ENCODE results near the gene CYP24A1. TPM values are rescaled to one million over a fixed set of nuclear protein-coding genes. Genes with fewer than 3 reads are reported as not detected.

Gene CYP24A1
- total RNA-seq, 2 donors from 2014 or later, result not detected

DNA sequence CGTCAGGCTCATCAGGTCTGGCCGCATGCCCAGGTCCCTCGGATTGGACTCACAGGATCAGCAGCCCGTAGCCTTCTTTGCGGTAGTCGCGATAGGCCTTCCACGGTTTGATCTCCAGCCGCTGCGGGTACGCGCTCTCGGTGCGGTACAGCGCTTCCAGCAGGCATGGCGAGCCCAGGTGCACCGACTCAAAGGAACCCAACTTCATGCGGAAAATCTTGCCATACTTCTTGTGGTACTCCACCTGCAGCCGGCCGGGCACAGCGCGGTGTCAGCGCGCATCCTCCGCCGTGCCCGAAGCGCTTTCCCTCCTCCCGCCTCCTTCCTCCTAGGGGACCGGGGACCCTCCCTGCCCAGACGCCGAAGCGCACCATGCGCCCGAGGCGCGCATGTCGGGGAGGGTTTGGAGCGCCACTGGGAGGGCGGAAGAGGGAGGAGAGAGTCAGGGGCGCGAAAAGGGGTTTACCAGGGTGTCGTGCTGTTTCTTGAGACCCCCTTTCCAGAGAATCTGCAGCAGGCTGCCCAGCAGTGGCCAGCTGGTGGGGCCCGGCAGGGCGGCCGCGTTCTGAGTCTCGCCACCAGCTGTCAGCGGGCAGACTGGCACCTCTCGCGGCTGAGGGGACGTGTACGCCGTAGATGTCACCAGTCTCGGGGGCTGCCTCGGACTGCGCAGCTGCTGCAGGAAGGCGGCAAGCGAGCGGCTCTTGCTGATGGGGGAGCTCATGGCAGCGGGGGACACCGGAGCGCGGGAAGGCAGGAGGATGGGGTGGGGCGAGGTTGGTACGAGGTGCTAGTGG lies 732 bp downstream of the CYP24A1 start:
- intact Hi-C loops (cut with DNase I), result no loop called here
- no peaks in the 10 kb centered on the region for H3K9me3 ChIP-seq
- ATAC-seq (no peak), DNase-seq (peak in 1 of 4 donors; percentile 14)
- TF ChIP-seq CTCF (IDR thresholded peaks at IDR 0.05) (no peak), POLR2A (IDR thresholded peaks at IDR 0.05) (no peak)
- no peak overlapping the region for H3K4me3 ChIP-seq
- no peaks in the 10 kb centered on the region for H3K36me3 ChIP-seq (replicated peaks in 1 of 2; ENCODE audit: insufficient read depth in 1 of 2, low read depth in 2 of 2)
- H3K27me3 ChIP-seq, result peaks cover 0 to 31% of the 10 kb centered on the region in 2 donors
- no peak overlapping the region for H3K27ac ChIP-seq
- H3K4me1 ChIP-seq, result peaks cover 18% of the 10 kb centered on the region
- WGBS, 2 donors, result 2% methylated on average over 28 to 66 of the region's 66 CpGs

- ATAC-seq, result no peak
- TF ChIP-seq POLR2A (IDR thresholded peaks at IDR 0.05) (no peak), CTCF (IDR thresholded peaks at IDR 0.05) (no peak)
- Histone ChIP-seq H3K36me3 (replicated peaks in 1 of 2; ENCODE audit: insufficient read depth in 1 of 2, low read depth in 2 of 2) (no peaks in the 10 kb centered on the region), H3K4me3 (no peak overlapping the region), H3K4me1 (peaks cover 18% of the 10 kb centered on the region), H3K9me3 (no peaks in the 10 kb centered on the region), H3K27me3 (peaks cover 0 to 31% of the 10 kb centered on the region in 2 donors), H3K27ac (no peak overlapping the region)
- intact Hi-C loops (cut with DNase I), result no loop called here
- no peak for DNase-seq
- WGBS, 2 donors, result 6 to 10% methylated on average over 12 of the region's 12 CpGs
These were observed 1.3 kb downstream of the CYP24A1 start for GRCh38 chr20:54172532-54172855.

GRCh38 chr20:54170963-54171362 lies 2.8 kb downstream of the CYP24A1 start:
- no peak overlapping the region for H3K27ac ChIP-seq
- H3K4me3 ChIP-seq, result no peak overlapping the region
- peaks cover 18% of the 10 kb centered on the region for H3K4me1 ChIP-seq
- intact Hi-C loops (cut with DNase I), result no loop called here
- H3K36me3 ChIP-seq (replicated peaks in 1 of 2; ENCODE audit: insufficient read depth in 1 of 2, low read depth in 2 of 2), result no peaks in the 10 kb centered on the region
- 35 to 52% methylated on average over 3 of the region's 3 CpGs for WGBS, 2 donors
- ATAC-seq, result no peak
- no peak for DNase-seq
- no peaks in the 10 kb centered on the region for H3K9me3 ChIP-seq
- peaks cover 0 to 31% of the 10 kb centered on the region in 2 donors for H3K27me3 ChIP-seq
- TF ChIP-seq POLR2A (IDR thresholded peaks at IDR 0.05) (no peak), CTCF (IDR thresholded peaks at IDR 0.05) (no peak)

- no peaks in the 10 kb centered on the region for H3K36me3 ChIP-seq (replicated peaks in 1 of 2; ENCODE audit: insufficient read depth in 1 of 2, low read depth in 2 of 2)
- TF ChIP-seq CTCF (IDR thresholded peaks at IDR 0.05), result no peak
- no peak for TF ChIP-seq POLR2A (IDR thresholded peaks at IDR 0.05)
- peaks cover 0 to 31% of the 10 kb centered on the region in 2 donors for H3K27me3 ChIP-seq
- no peak for ATAC-seq
- DNase-seq, result no peak
- H3K4me3 ChIP-seq, result no peak overlapping the region
- H3K9me3 ChIP-seq, result no peaks in the 10 kb centered on the region
- H3K27ac ChIP-seq, result no peak overlapping the region
- H3K4me1 ChIP-seq, result peaks cover 18% of the 10 kb centered on the region
- intact Hi-C loops (cut with DNase I), result no loop called here
- WGBS, 2 donors, result 36 to 54% methylated on average over 4 of the region's 4 CpGs
These were observed 3.7 kb downstream of the CYP24A1 start for GRCh38 chr20:54170026-54170471.
